Gastroesophageal sphincter (tissue), 4 donors: ENCODE measurements around the gene ALKBH3. TPM values are rescaled to one million over a fixed set of nuclear protein-coding genes. Genes with fewer than 3 reads are reported as not detected.

Experiments used
- ATAC-seq: fragments of 150-250 bp; one replicate; pipeline ENCODE4 v1.9.1; 2016; ENCODE audit warnings: mild to moderate bottlenecking, moderate library complexity
- H3K27ac ChIP-seq, 4 donors: fragments of 200-600 bp; sonication (generic) in 3 of 4; 1 replicate in 3 of 4; 2 replicates in 1 of 4; pipeline ENCODE4 v1.5.1; 2016 to 2019
- H3K27me3 ChIP-seq: fragments of 200-600 bp; sonication (generic); one replicate; pipeline ENCODE4 v1.5.1; 2019
- H3K36me3 ChIP-seq, 2 donors: fragments of 200-600 bp; sonication (generic); one replicate each; pipeline ENCODE4 v1.5.1; 2019; ENCODE audit warnings: control low read depth in 1 of 2
- H3K4me1 ChIP-seq, 3 donors: fragments of 200-600 bp; sonication (generic); 1 replicate in 2 of 3; 2 replicates in 1 of 3; pipeline ENCODE4 v1.5.1; 2016 to 2019; ENCODE audit warnings: control low read depth in 2 of 3
- H3K4me3 ChIP-seq, 2 donors: fragments of 200-600 bp; sonication (generic); one replicate each; pipeline ENCODE4 v1.5.1; 2019; ENCODE audit warnings: mild to moderate bottlenecking in 1 of 2, moderate library complexity in 1 of 2
- H3K9me3 ChIP-seq, 3 donors: fragments of 200-600 bp; sonication (generic); one replicate each; pipeline ENCODE4 v1.5.1; 2017 to 2019; ENCODE audit warnings: control low read depth in 2 of 3
- CTCF ChIP-seq, 4 experiments: fragments of 200-600 bp in 2 of 4; fragments of 450-650 bp in 2 of 4; sonication (generic) in 1 of 4; IDR thresholded peaks; one replicate each; pipeline ENCODE4 v1.5.1; 2017 to 2019; ENCODE audit warnings: antibody characterized with exemption in 4 of 4, mild to moderate bottlenecking in 2 of 4, moderate library complexity in 2 of 4
- EP300 ChIP-seq: sonication (generic); formaldehyde crosslinking; IDR thresholded peaks from one replicate; pipeline ENCODE4 v1.6.1; 2017; ENCODE audit warnings: antibody characterized with exemption, mild to moderate bottlenecking
- POLR2A ChIP-seq, 2 donors: fragments of 450-650 bp; IDR thresholded peaks; one replicate each; pipeline ENCODE4 v1.6.1; 2017; ENCODE audit warnings: antibody characterized with exemption in 2 of 2, mild to moderate bottlenecking in 2 of 2, moderate library complexity in 1 of 2
- POLR2AphosphoS5 ChIP-seq: sonication (generic); formaldehyde crosslinking; IDR thresholded peaks from one replicate; pipeline ENCODE4 v1.6.1; 2017; ENCODE audit warnings: antibody characterized with exemption
- WGBS, 2 donors: methylation state at CpG; one replicate each; pipeline ENCODE4 v1.1.5; 2018; ENCODE audit warnings: low coverage in 1 of 2; 5-methylcytosine and 5-hydroxymethylcytosine counted together
- total RNA-seq, 4 donors: library from RNA; depleted of rRNA; stranded (reverse); fragments of >200 nt; gene quantifications; one replicate each; pipeline ENCODE4 v1.1.0, GENCODE V29; 2016

The ALKBH3 gene
- total RNA-seq, 4 donors from 2014 or later, result 24.0 to 41.3 (median 37.1) TPM

DNA sequence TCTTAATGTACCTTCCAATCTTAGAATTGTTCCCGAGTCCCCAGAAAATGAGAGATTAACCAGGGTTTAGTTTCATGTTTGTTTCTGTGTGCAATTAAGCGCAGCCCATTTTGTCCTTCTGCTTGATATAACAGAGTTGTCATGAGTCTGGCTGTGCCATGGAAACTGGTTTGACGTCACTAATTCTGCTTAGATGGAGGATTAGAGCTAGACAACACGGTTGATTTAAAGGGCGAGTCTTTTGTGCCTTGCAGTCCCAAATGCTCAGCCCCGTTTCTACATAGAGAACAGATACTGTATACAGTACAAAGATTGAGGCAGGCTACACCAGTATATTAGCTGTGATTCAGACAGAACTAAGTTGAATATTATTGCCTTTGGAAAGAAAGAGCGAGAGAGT, 45.5 kb upstream of the ALKBH3 start:
- no peak for TF ChIP-seq CTCF (IDR thresholded peaks at IDR 0.05)
- no peak for TF ChIP-seq POLR2A (IDR thresholded peaks at IDR 0.05)
- TF ChIP-seq POLR2AphosphoS5, result no peak
- no peak for TF ChIP-seq EP300
- Histone ChIP-seq H3K27me3 (no peaks in the 10 kb centered on the region), H3K27ac (peak overlapping the region; percentile 48 to 78 (median 63)), H3K4me3 (no peak overlapping the region), H3K4me1 (peaks cover 8 to 52% (median 23%) of the 10 kb centered on the region in 3 donors), H3K9me3 (no peaks in the 10 kb centered on the region), H3K36me3 (no peaks in the 10 kb centered on the region)
- ATAC-seq, result no peak
- WGBS, 2 donors, result 25 to 31% methylated on average over 1 to 7 of the region's 7 CpGs

GRCh38 chr11:43837879-43838278, 42.8 kb upstream of the ALKBH3 start:
- Histone ChIP-seq H3K36me3 (no peaks in the 10 kb centered on the region), H3K27ac (no peak overlapping the region), H3K4me3 (no peak overlapping the region), H3K9me3 (no peaks in the 10 kb centered on the region), H3K4me1 (peaks cover 8 to 44% (median 23%) of the 10 kb centered on the region in 3 donors), H3K27me3 (no peaks in the 10 kb centered on the region)
- ATAC-seq, result no peak
- 30 to 68% methylated on average over 3 to 4 of the region's 4 CpGs for WGBS, 2 donors
- TF ChIP-seq POLR2A (IDR thresholded peaks at IDR 0.05), result no peak
- TF ChIP-seq EP300, result no peak
- TF ChIP-seq POLR2AphosphoS5, result no peak
- TF ChIP-seq CTCF (IDR thresholded peaks at IDR 0.05), result no peak

- no peak for ATAC-seq
- Histone ChIP-seq H3K27ac (no peak overlapping the region), H3K4me3 (no peak overlapping the region), H3K4me1 (peaks cover 0 to 13% (median 10%) of the 10 kb centered on the region in 3 donors), H3K9me3 (no peaks in the 10 kb centered on the region), H3K27me3 (no peaks in the 10 kb centered on the region), H3K36me3 (peaks cover 0 to 4% of the 10 kb centered on the region in 2 donors)
- no peak for TF ChIP-seq EP300
- no peak for TF ChIP-seq POLR2AphosphoS5
- TF ChIP-seq POLR2A (IDR thresholded peaks at IDR 0.05), result no peak
- TF ChIP-seq CTCF (IDR thresholded peaks at IDR 0.05), result no peak
- WGBS, 2 donors, result 75 to 100% methylated on average over 1 of the region's 1 CpG
These were observed 38.6 kb upstream of the ALKBH3 start for GRCh38 chr11:43842021-43842420.

DNA sequence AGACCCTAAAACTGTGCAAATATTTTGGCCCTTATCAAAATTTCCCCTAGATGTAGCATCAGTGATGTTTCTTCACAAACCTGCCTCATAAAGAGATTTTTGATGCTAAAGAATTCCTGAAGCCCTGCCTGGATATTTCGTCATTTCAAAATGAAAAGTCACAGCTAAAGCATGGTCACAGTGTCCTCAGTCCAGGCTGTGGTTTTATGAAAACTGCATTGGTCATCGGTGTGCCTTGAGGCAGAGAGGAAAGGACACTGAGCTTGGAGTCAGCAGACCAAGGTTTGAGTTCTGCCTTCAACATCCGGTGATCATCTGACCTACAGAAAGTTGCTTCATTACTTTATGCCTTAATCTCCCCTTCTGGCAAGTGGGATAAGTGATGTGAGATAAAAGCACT, 34.8 kb upstream of the ALKBH3 start:
- TF ChIP-seq POLR2AphosphoS5, result no peak
- TF ChIP-seq CTCF (IDR thresholded peaks at IDR 0.05), result no peak
- no peak for TF ChIP-seq EP300
- TF ChIP-seq POLR2A (IDR thresholded peaks at IDR 0.05), result no peak
- peaks cover 0 to 4% of the 10 kb centered on the region in 2 donors for H3K36me3 ChIP-seq
- 93% methylated on average over 3 of the region's 3 CpGs; no CpG with 5 or more reads in 1 of the 2 donors for WGBS, 2 donors
- no peaks in the 10 kb centered on the region for H3K9me3 ChIP-seq
- ATAC-seq, result no peak
- no peaks in the 10 kb centered on the region for H3K27me3 ChIP-seq
- no peak overlapping the region for H3K4me3 ChIP-seq
- no peaks in the 10 kb centered on the region for H3K4me1 ChIP-seq
- no peak overlapping the region for H3K27ac ChIP-seq

GRCh38 chr11:43852057-43852636, 28.5 kb upstream of the ALKBH3 start:
- Histone ChIP-seq H3K9me3 (no peaks in the 10 kb centered on the region), H3K4me3 (no peak overlapping the region), H3K36me3 (peaks cover 0 to 28% of the 10 kb centered on the region in 2 donors), H3K4me1 (no peaks in the 10 kb centered on the region), H3K27ac (no peak overlapping the region), H3K27me3 (no peaks in the 10 kb centered on the region)
- 5 to 14% methylated on average over 4 of the region's 4 CpGs for WGBS, 2 donors
- peak; percentile 64 to 78 (median 74) for TF ChIP-seq CTCF (IDR thresholded peaks at IDR 0.05)
- TF ChIP-seq POLR2AphosphoS5, result no peak
- no peak for ATAC-seq
